ENCODE results near the gene TMEM234.
"Not testable (repeated sequence)": the region's sequence is repeated elsewhere in the genome, so short reads cannot be mapped to it uniquely, and the experiment has no call there.

Gene TMEM234

DNA sequence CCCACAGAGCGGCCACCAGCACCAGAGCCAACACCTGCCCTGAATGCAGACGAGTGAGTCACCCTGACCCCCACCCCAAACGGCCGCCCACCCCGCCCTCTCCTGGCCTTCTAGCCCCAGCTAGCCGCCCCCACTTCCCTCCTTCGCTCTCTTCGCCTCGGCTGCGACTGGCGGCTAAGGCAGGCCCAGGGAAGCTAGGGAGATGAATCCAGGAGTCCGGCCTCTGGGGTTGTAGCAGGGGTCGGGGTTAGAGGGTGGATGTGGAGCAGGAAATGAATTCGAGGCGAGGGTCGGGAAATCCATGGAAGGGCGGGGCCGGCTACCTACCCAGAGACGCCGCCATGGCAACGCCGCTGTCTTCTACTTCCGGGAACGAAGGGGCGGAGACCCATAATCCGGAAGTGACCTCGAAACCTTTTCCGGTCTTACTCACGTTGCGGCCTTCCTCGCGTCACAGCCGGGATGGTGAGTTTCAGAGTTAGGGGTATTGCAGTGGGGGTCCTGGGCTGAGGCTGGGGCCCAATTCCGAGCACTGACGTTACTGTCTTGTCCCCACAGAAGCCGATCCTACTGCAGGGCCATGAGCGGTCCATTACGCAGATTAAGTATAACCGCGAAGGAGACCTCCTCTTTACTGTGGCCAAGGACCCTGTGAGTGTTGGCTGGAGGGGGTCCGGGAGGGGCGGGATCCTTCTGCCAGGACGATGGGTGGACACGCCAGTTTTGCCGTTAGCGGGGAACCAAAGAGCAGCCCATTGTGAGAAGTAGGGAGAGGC, at the start of gene TMEM234, which contains the start of gene EIF3I:
Gene TMEM234 (minus strand): TSS at position 374 of the 776 bp plus-strand sequence. CDS start 31 bp downstream, at position 343.
Gene EIF3I (plus strand): TSS at position 428 of the 776 bp plus-strand sequence. CDS start 35 bp downstream, at position 463.
- peak; percentile 96 for DNase-seq

DNA sequence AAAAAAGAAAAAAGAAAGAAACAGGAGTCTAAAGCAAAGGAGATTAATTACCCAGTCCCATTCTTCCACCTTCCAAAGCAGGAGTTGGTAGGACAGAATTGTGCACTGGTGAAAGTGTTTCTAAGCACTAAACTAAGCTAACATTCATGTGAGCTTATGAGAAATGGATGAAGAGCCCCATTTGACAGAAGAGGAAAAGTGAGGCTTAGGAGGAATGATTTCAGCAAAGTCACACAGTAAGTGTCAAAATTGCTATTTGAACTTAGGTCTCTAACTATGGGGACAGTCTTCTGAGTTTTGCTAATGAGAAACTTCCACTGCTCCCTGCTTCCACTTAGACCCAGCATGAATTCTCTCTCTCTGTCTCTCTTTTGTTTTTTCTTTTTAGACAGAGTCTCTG, 47.6 kb upstream of the TMEM234 start:
- no peak for DNase-seq

DNA sequence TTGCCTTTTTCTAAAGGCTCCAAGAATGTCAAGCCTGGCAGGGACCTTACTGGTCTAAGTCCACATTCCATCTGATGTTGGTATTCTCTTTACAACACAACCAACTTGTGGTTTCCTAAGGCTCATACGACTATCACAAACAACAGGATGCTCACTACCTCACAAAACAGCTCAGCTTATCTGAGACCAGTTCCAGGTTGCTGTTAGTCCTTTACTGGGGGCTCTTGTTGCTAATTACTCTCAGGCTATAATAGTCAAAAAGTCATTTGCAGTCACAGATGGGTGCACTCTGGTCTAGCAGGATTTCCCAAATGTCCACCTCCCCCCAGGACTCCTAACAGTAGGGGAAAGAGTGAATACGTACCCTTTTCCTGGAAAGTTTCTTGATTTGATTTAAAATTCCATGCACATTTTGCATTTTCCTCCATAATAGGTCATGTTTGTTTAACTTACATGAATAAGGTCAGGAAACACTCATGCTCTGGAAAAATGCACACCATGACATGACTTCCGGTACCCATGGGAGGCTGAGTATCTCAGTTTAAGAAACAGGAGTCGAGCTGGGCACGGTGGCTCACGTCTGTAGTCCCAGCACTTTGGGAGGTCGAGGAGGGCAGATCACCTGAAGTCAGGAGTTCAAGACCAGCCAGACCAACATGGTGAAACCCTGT, 44.9 kb upstream of the TMEM234 start:
- DNase-seq: no peak

DNA sequence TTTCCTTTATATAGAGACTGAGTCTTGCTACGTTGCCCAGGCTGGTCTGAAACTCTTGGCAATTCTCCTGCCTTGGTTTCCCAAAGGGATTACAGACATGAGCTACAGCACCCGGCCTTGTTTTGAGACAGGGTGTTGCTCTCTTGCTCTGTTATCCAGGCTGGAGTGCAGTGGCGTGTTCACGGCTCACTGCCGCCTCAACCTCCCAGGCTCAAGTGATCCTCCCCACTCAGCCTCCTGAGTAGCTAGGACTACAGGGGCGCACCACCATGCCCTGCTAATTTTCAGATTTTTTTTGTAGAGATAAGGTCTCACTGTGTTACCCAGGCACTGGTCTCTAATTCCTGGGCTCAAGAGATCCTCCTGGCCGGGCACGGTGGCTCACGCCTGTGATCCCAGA, 43.7 kb upstream of the TMEM234 start:
- DNase-seq: no peak

DNA sequence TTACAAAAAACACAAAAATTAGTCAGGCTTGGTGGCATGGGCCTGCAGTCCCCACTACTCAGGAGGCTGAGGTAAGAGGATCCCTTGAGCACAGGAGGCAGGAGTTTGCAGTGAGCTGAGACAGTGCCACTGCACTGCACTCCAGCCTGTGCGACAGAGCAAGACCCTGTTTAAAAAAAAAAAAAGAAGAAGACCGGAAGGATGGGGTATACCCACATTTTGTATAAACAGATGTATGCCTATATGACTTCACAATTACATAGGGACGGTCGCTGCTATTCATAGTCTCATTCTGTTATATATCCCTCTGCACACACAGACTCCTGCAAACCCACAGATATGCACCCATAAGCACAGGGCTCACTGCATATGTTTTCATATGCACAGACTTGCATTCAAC, 41.6 kb upstream of the TMEM234 start:
- no peak for DNase-seq

DNA sequence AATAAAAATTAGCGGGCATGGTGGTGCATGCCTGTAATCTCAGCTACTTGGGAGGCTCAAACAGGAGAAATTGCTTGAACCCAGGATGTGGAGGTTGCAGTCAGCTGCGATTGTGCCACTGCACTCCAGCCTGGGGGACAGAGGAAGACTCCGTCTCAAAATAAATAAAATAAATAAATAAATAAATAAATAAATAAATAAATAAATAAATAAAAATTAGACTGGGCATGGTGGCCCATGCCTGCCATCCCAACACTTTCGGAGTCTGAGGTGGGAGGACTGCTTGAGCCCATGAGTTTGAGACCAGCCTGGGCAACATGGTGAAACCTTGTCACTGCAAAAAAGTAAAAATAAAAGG, 41.1 kb upstream of the TMEM234 start:
- DNase-seq: not testable (repeated sequence)

DNA sequence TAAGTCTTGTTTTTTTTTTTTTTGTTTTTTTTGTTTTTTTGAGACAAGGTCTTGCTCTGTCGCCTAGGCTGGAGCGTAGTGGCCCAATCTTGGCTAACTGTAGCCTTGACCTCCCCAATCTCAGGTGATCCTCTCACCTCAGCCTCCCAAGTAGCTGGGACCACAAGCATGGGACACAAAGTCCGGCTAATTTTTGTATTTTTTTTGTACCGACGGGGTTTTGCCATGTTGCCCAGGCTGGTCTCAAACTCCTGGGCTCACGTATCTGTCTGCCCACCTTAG, 35.0 kb upstream of the TMEM234 start:
- no peak for DNase-seq

GRCh38 chr1:32256473-32257226, 34.5 kb upstream of the TMEM234 start:
- no peak for DNase-seq

GRCh38 chr1:32255072-32256071, 33.2 kb upstream of the TMEM234 start:
- DNase-seq: no peak

GRCh38 chr1:32250893-32251716, 29.0 kb upstream of the TMEM234 start, which contains the start of gene LCK:
Gene LCK (plus strand): TSS chr1:32251265. CDS start chr1:32274330, 23,065 bp downstream.
- no peak for DNase-seq

DNA sequence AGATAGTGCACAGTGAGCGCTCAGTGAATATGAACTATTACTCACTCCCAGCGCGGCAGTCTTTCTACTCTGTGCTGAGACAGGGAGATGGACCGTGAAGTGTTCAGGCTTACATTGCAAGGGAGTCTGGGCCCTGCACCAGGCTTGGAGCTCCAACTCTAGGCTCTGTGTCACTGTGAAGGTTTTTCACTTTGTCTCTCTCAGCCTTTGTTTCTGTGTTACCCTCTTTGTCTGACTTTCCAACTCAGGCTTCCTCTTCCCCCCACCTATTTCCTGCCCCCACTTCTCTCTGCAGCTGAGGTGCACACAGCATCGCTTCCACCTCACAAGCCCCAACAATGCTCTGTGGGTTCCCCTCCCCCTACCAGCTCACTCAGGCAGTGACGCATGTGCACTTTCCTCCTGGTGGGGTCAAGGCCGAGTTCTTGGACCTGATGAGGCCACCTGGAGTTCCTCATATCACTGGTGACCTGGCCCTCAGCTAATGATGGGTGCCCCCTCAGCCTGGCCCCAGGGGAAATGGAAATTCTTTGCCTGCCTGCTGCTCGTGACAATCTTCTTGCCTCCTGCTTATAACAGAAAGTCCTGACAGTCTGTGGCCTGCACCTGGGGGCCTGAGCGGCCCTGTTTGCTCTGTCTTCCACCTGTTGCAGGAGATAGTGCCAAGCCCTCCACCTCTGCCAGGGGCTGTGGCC, 27.8 kb upstream of the TMEM234 start:
- no peak for DNase-seq

GRCh38 chr1:32247983-32248889, 26.1 kb upstream of the TMEM234 start:
- DNase-seq: no peak

DNA sequence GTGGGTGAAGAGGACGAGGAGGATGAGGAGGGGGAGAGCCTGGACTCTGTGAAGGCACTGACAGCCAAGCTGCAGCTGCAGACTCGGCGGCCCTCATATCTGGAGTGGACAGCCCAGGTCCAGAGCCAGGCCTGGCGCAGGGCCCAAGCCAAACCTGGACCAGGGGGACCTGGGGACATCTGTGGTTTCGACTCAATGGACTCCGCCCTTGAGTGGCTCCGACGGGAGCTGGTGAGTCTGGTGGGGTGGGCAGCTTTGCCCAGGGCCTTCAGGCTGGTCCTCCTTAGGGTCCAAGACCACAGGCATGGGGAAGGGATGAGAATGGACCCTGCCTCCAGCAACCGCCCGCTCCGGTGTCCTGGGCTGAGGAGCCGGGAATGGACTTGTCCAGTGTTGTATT, 25.3 kb upstream of the TMEM234 start:
- no peak for DNase-seq

GRCh38 chr1:32246888-32247273, 24.7 kb upstream of the TMEM234 start, which contains the start of gene FAM167B:
Gene FAM167B (plus strand): TSS chr1:32247222. CDS start chr1:32247422, 200 bp downstream.
- no peak for DNase-seq

DNA sequence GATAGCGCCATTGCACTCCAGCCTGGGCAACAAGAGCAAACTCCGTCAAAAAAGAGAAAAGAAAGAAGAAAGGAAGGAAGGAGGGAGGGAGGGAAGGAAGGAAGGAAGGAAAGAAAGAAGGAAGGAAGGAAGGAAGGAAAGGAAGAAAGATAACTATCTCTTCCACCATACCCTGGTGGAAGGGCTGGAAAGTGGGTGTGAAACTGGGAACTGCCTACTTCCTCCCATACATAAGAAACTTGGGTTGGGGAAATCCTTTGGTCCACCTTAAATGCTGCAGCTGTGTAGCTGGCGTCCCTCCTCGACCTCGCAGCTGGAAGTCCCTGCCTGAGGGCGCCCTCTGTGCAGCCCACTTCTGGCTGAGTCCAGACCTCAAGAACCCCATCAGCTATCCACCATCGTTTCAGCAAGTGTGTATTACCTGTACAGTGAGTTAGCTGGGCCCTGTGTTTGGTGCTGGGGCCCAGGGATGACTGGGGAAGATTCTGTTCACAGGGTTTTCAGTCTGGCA, 20.2 kb upstream of the TMEM234 start:
- DNase-seq: no peak

- no peak for DNase-seq
Measured at GRCh38 chr1:32241001-32241763, 19.0 kb upstream of the TMEM234 start.

- no peak for DNase-seq
Measured at GRCh38 chr1:32240140-32240951, 18.2 kb upstream of the TMEM234 start.

DNA sequence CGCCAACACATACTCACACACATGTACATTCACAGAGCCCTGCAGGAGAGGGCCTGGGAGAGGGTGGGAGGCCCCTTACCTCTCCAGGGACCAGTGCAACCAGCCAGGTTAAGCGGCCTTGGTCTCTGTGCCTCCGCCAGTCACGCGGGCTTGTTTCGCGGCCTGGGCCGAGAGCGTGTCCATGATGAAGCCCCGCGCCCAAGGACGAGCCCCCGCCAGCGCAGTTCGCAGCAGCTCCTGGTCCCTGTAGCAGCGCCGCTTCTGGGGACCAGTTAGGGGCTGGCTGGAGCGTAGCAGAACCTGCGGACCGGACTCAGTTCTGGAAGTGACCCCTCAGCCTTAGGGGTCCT, 17.6 kb upstream of the TMEM234 start:
- no peak for DNase-seq

Measured in amniotic stem cell (primary cell).